DOHH2 (cell line): ENCODE measurements around the gene GPR87.

Experiments used
- H3F3A ChIP-seq: fragments of 200-600 bp; sonication (generic), shearing (Covaris generic); 2 replicates; pipeline ENCODE4 v1.6.0; 2016; ENCODE audit warnings: antibody characterized with exemption, mild to moderate bottlenecking; ENCODE audit not compliant: control insufficient read depth, insufficient read depth
- H3K27ac ChIP-seq: fragments of 200-600 bp; sonication (generic); 2 replicates; pipeline ENCODE4 v1.5.1; 2014; ENCODE audit warnings: low read depth, mild to moderate bottlenecking, low read length, moderate library complexity
- H3K27me3 ChIP-seq: fragments of 200-600 bp; sonication (generic); 2 replicates; pipeline ENCODE4 v1.6.1; 2014; ENCODE audit warnings: mild to moderate bottlenecking, low read length, mixed read lengths; ENCODE audit not compliant: control insufficient read depth
- H3K36me3 ChIP-seq: fragments of 200-600 bp; sonication (generic); 2 replicates; pipeline ENCODE4 v1.6.1; 2014; ENCODE audit warnings: mild to moderate bottlenecking, low read length, moderate library complexity, mixed read lengths; ENCODE audit not compliant: control insufficient read depth
- H3K4me1 ChIP-seq: fragments of 200-600 bp; sonication (generic); 2 replicates; pipeline ENCODE4 v1.6.1; 2014; ENCODE audit warnings: mild to moderate bottlenecking, low read length, mixed read lengths; ENCODE audit not compliant: control insufficient read depth
- H3K4me2 ChIP-seq: fragments of 200-600 bp; sonication (generic); 2 replicates; pipeline ENCODE4 v1.6.0; 2014; ENCODE audit warnings: mild to moderate bottlenecking, low read length, moderate library complexity
- H3K4me3 ChIP-seq: fragments of 200-600 bp; sonication (generic); 2 replicates; pipeline ENCODE4 v1.5.1; 2014; ENCODE audit warnings: mild to moderate bottlenecking, low read length, mixed read lengths
- H3K79me2 ChIP-seq: fragments of 200-600 bp; sonication (generic); 2 replicates; pipeline ENCODE4 v1.6.1; 2014; ENCODE audit warnings: mild to moderate bottlenecking, low read length, mixed read lengths; ENCODE audit not compliant: control insufficient read depth
- H3K9me2 ChIP-seq: fragments of 200-600 bp; sonication (generic); replicated peaks from 2 replicates; pipeline ENCODE4 v1.6.1; 2014; ENCODE audit warnings: mild to moderate bottlenecking, low read length, mixed read lengths; ENCODE audit not compliant: control insufficient read depth
- H3K9me3 ChIP-seq: fragments of 200-600 bp; sonication (generic); 2 replicates; pipeline ENCODE4 v1.6.1; 2014; ENCODE audit warnings: antibody characterized with exemption, low read length, mixed read lengths; ENCODE audit not compliant: control insufficient read depth, insufficient read depth
- H4K20me1 ChIP-seq: fragments of 200-600 bp; sonication (generic); 2 replicates; pipeline ENCODE4 v1.6.0; 2014; ENCODE audit warnings: low read depth, mild to moderate bottlenecking, antibody characterized with exemption, low read length, moderate library complexity; ENCODE audit not compliant: control insufficient read depth, insufficient read depth
- EZH2phosphoT487 ChIP-seq: fragments of 200-600 bp; sonication (generic); IDR thresholded peaks from 2 replicates; pipeline ENCODE4 v1.6.1; 2017; ENCODE audit warnings: borderline replicate concordance, mild to moderate bottlenecking, antibody characterized with exemption, low read length, moderate library complexity, mixed read lengths

GPR87 gene

GRCh38 chr3:151248772-151249337 is 67.8 kb downstream of the GPR87 start:
- no peaks in the 10 kb centered on the region for H4K20me1 ChIP-seq
- H3K4me2 ChIP-seq: no peak overlapping the region
- no peaks in the 10 kb centered on the region for H3K79me2 ChIP-seq
- no peak overlapping the region for H3K4me3 ChIP-seq
- no peaks in the 10 kb centered on the region for H3K36me3 ChIP-seq
- no peaks in the 10 kb centered on the region for H3F3A ChIP-seq
- H3K4me1 ChIP-seq: no peaks in the 10 kb centered on the region
- no peaks in the 10 kb centered on the region for H3K27me3 ChIP-seq
- H3K9me2 ChIP-seq: no peaks in the 10 kb centered on the region
- TF ChIP-seq EZH2phosphoT487: no peak
- H3K27ac ChIP-seq: no peak overlapping the region
- H3K9me3 ChIP-seq: no peaks in the 10 kb centered on the region
